Measurements from ENCODE around the gene PSMF1. TPM values are rescaled to one million over a fixed set of nuclear protein-coding genes. Genes with fewer than 3 reads are reported as not detected.
A peak's percentile ranks its signal among the peaks of the same experiment; 100 is the strongest.

Gene PSMF1
- total and polyA plus RNA-seq, 2 of the 13 experiments (the other 11 are each of a cell fraction or from before 2014, with no cell fraction given): 82.5 to 86.0 TPM

- peaks cover 20% of the 10 kb centered on the region; the same call in 1 of the 2 replicates for H4K20me1 ChIP-seq (ENCODE audit: insufficient read depth, low read length)
- no peak overlapping the region for H3K4me3 ChIP-seq (replicated peaks in 1 of 3; ENCODE audit: insufficient read depth in 1 of 3, low read depth in 2 of 3, low read length in 3 of 3)
- peak; percentile 4; the same call in 1 of the 3 replicates for ATAC-seq
- POLR2A ChIA-PET: no interaction called here
- no TSS peak for BruUV-seq (replicated peaks)
- H3K4me2 ChIP-seq (ENCODE audit: low read depth, low read length): no peak overlapping the region
- H3K36me3 ChIP-seq (replicated peaks in 1 of 2; ENCODE audit: control insufficient read depth in 1 of 2, insufficient read depth in 2 of 2, low read length in 2 of 2): peaks cover 13 to 23% of the 10 kb centered on the region in 2 experiments
- H3K9me3 ChIP-seq (ENCODE audit: low read length): no peaks in the 10 kb centered on the region
- no peak for FAIRE-seq
- 93% methylated on average over 8 of the region's 8 CpGs for WGBS (ENCODE audit: low lambda C conversion rate)
- TF ChIP-seq POLR2G (IDR thresholded peaks at IDR 0.05; ENCODE audit: low read depth, low read length): no peak
- no peak for TF ChIP-seq ZNF446 (CRISPR knock-in tag; IDR thresholded peaks at IDR 0.05)
- no peak for TF ChIP-seq ARNT2 (CRISPR knock-in tag; IDR thresholded peaks at IDR 0.05; ENCODE audit: low read depth)
- no peak for TF ChIP-seq KAT7 (CRISPR knock-in tag; IDR thresholded peaks at IDR 0.05; ENCODE audit: borderline replicate concordance)
- no peak for TF ChIP-seq TBL1XR1 (IDR thresholded peaks at IDR 0.05; ENCODE audit: borderline replicate concordance, low read length, partially characterized antibody)
- TF ChIP-seq MXD4 (CRISPR knock-in tag; IDR thresholded peaks at IDR 0.05): no peak
- 0 out of 2 replicates have a peak, but pooled peaks have one; percentile 78 for TF ChIP-seq FOXO4 (CRISPR knock-in tag; conservative IDR thresholded peaks at IDR 0.05)
- no peak for TF ChIP-seq ZNF710 (CRISPR knock-in tag; IDR thresholded peaks at IDR 0.05; ENCODE audit: borderline replicate concordance)
- TF ChIP-seq ZNF782 (CRISPR knock-in tag; IDR thresholded peaks at IDR 0.05; ENCODE audit: borderline replicate concordance): no peak
- TF ChIP-seq TGIF2 (CRISPR knock-in tag; IDR thresholded peaks at IDR 0.05): no peak
- no peak for TF ChIP-seq EED (CRISPR knock-in tag; IDR thresholded peaks at IDR 0.05)
- TF ChIP-seq POLR2A (IDR thresholded peaks at IDR 0.05; ENCODE audit: insufficient read depth in 1 of 2, low read depth in 2 of 2, low read length in 2 of 2): peak in 1 of 2 experiments; percentile 24; a peak in 1 of 4 replicates
- no peak overlapping the region for H3K27ac ChIP-seq (ENCODE audit: extremely low read length, insufficient read depth, low read length)
- DNase-seq (ENCODE audit: low spot score): no peak
- no peak overlapping the region for H2AFZ ChIP-seq (ENCODE audit: low read length)
- no peaks in the 10 kb centered on the region for H3K79me2 ChIP-seq (ENCODE audit: insufficient read depth, low read length)
- no peaks in the 10 kb centered on the region for H3K27me3 ChIP-seq (ENCODE audit: control insufficient read depth in 1 of 2, insufficient read depth in 2 of 2, low read length in 2 of 2)
- H3K9ac ChIP-seq (ENCODE audit: insufficient read depth, low read depth, low read length): no peak overlapping the region
- H3K4me1 ChIP-seq (ENCODE audit: insufficient read depth, low read length): 0 out of 2 replicates have a peak, but pooled peaks cover 7% of the 10 kb centered on the region
- CTCF ChIA-PET (ENCODE audit: low intra/inter-chr PET ratio, low total read pairs): no interaction called here
- intact Hi-C loops (cut with micrococcal nuclease; ENCODE audit: unreplicated experiment): no loop called here
- in situ Hi-C loops (cut with HindIII; ENCODE audit: extremely low pct_ligation_motif_present, low pct_unique_long_range_greater_than_20kb): no loop called here
Measured at GRCh38 chr20:1174787-1175186, 56.4 kb downstream of the PSMF1 start.
